PC-9 (cell line): Measurements from ENCODE around the gene TRABD.

ENCODE experiments used
- CTCF ChIP-seq: fragments of 200-600 bp; sonication (generic); conservative IDR thresholded peaks from 2 replicates; pipeline ENCODE4 v1.6.1; 2017; ENCODE audit warnings: mixed run types, antibody characterized with exemption, mild to moderate bottlenecking, moderate library complexity
- EZH2 ChIP-seq: fragments of 200-600 bp; sonication (generic); IDR thresholded peaks from 2 replicates; pipeline ENCODE4 v1.8.0; 2017; ENCODE audit warnings: antibody characterized with exemption, low read depth

GRCh38 chr22:50173983-50174355, 11.7 kb upstream of the TRABD start:
- TF ChIP-seq CTCF: no peak
- no peak for TF ChIP-seq EZH2
